ENCODE measurements around the gene LIMS3.
"Not testable (repeated sequence)": the region's sequence is repeated elsewhere in the genome, so short reads cannot be mapped to it uniquely, and the experiment has no call there.

DNA sequence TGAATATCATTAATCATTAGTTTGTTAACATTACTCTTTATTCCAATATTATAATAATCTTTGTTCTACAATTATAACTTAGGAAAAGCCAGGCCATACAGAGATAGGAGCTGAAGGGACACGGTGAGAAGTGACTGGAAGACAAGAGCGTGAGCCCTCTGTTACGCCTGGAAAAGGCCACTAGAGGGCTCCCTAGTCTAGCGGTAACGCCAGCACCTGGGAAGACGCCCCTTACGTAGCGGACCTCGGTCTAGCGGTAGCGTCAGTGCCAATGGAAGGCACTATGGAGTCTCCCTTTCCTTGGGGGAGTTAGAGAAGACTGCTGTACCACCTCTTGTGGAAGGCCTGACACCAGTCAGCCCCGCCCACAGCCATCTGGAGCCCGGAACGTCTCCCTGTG, 71.4 kb downstream of the LIMS3 start:
- TF ChIP-seq, protein P1, sequence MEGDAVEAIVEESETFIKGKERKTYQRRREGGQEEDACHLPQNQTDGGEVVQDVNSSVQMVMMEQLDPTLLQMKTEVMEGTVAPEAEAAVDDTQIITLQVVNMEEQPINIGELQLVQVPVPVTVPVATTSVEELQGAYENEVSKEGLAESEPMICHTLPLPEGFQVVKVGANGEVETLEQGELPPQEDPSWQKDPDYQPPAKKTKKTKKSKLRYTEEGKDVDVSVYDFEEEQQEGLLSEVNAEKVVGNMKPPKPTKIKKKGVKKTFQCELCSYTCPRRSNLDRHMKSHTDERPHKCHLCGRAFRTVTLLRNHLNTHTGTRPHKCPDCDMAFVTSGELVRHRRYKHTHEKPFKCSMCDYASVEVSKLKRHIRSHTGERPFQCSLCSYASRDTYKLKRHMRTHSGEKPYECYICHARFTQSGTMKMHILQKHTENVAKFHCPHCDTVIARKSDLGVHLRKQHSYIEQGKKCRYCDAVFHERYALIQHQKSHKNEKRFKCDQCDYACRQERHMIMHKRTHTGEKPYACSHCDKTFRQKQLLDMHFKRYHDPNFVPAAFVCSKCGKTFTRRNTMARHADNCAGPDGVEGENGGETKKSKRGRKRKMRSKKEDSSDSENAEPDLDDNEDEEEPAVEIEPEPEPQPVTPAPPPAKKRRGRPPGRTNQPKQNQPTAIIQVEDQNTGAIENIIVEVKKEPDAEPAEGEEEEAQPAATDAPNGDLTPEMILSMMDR (CRISPR knock-in tag; IDR thresholded peaks at IDR 0.05), result not testable (repeated sequence)
- TF ChIP-seq ZBTB7A (CRISPR knock-in tag; IDR thresholded peaks at IDR 0.05); TAF15 (IDR thresholded peaks at IDR 0.05; ENCODE audit: low read depth, low read length, poor library complexity, severe bottlenecking); CCAR2 (optimal IDR thresholded peaks at IDR 0.05; ENCODE audit: low read depth, low read length); ZNF44 (CRISPR knock-in tag; IDR thresholded peaks at IDR 0.05); MAZ (IDR thresholded peaks at IDR 0.05; ENCODE audit: borderline replicate concordance, low read depth, low read length); MAZ (CRISPR knock-in tag; IDR thresholded peaks at IDR 0.05; ENCODE audit: low read depth); TAF1 (CRISPR knock-in tag; IDR thresholded peaks at IDR 0.05): not testable (repeated sequence)
- TF ChIP-seq, protein P2, sequence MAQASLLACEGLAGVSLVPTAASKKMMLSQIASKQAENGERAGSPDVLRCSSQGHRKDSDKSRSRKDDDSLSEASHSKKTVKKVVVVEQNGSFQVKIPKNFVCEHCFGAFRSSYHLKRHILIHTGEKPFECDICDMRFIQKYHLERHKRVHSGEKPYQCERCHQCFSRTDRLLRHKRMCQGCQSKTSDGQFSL (CRISPR knock-in tag; IDR thresholded peaks at IDR 0.05), result not testable (repeated sequence)

All from HepG2 (cell line).